Jurkat, Clone E6-1 (cell line): Measurements from ENCODE around the gene RAB20.

Experiments
- DNase-seq: peaks from one replicate; pipeline ENCODE4 v3.0.0-alpha.2; 2011; ENCODE audit warnings: low read depth, low spot score
- H3K4me3 ChIP-seq: 2 replicates; pipeline ENCODE4 v1.5.1; 2011; ENCODE audit warnings: mild to moderate bottlenecking, low read length, control low read depth, moderate library complexity

The RAB20 gene

GRCh38 chr13:110520431-110521295 lies 40.9 kb downstream of the RAB20 start:
- DNase-seq: no peak
- H3K4me3 ChIP-seq: no peak overlapping the region

- DNase-seq: no peak
- H3K4me3 ChIP-seq: no peak overlapping the region
Measured at GRCh38 chr13:110519506-110519905, 42.0 kb downstream of the RAB20 start.

- DNase-seq: no peak
- no peak overlapping the region for H3K4me3 ChIP-seq
Measured at GRCh38 chr13:110519046-110519445, 42.5 kb downstream of the RAB20 start.

- no peak for DNase-seq
- H3K4me3 ChIP-seq: no peak overlapping the region
Measured at GRCh38 chr13:110518571-110518970, 43.0 kb downstream of the RAB20 start.

GRCh38 chr13:110518226-110518525 lies 43.3 kb downstream of the RAB20 start:
- no peak for DNase-seq
- no peak overlapping the region for H3K4me3 ChIP-seq

- no peak for DNase-seq
- no peak overlapping the region for H3K4me3 ChIP-seq
Measured at GRCh38 chr13:110517505-110518225, 43.9 kb downstream of the RAB20 start.

GRCh38 chr13:110516500-110516899 lies 45.0 kb downstream of the RAB20 start:
- no peak overlapping the region for H3K4me3 ChIP-seq
- DNase-seq: no peak

- no peak for DNase-seq
Measured at GRCh38 chr13:110512198-110512740, 49.3 kb downstream of the RAB20 start.

GRCh38 chr13:110511509-110512181 lies 49.9 kb downstream of the RAB20 start:
- no peak overlapping the region for H3K4me3 ChIP-seq
- no peak for DNase-seq

More at GRCh38 chr13:110512198-110512740, 49.3 kb downstream of the RAB20 start:
- no peak overlapping the region for H3K4me3 ChIP-seq

- H3K4me3 ChIP-seq: no peak overlapping the region
- DNase-seq: no peak
Measured at GRCh38 chr13:110509971-110510786, 51.3 kb downstream of the RAB20 start.

- DNase-seq: no peak
- no peak overlapping the region for H3K4me3 ChIP-seq
Measured at GRCh38 chr13:110509478-110509926, 52.0 kb downstream of the RAB20 start.

- H3K4me3 ChIP-seq: no peak overlapping the region
- DNase-seq: no peak
Measured at GRCh38 chr13:110507678-110508381, 53.7 kb downstream of the RAB20 start.

- H3K4me3 ChIP-seq: no peak overlapping the region
- DNase-seq: no peak
Measured at GRCh38 chr13:110506859-110507566, 54.5 kb downstream of the RAB20 start.

- no peak overlapping the region for H3K4me3 ChIP-seq
- DNase-seq: no peak
Measured at GRCh38 chr13:110506396-110506795, 55.1 kb downstream of the RAB20 start.

- DNase-seq: no peak
- H3K4me3 ChIP-seq: no peak overlapping the region
Measured at GRCh38 chr13:110505594-110505993, 55.9 kb downstream of the RAB20 start.

GRCh38 chr13:110503979-110504499 lies 57.5 kb downstream of the RAB20 start:
- no peak overlapping the region for H3K4me3 ChIP-seq
- no peak for DNase-seq

GRCh38 chr13:110503037-110503901 lies 58.3 kb downstream of the RAB20 start:
- H3K4me3 ChIP-seq: no peak overlapping the region
- no peak for DNase-seq
